DMS53 treated with DMSO at 0.1 percent for 48 hours (cell line): ENCODE results near the gene FAR2.
"Not testable (repeated sequence)": the region's sequence is repeated elsewhere in the genome, so short reads cannot be mapped to it uniquely, and the experiment has no call there.

Source experiments
- DNase-seq: peaks from one replicate; lab custom pipeline; 2025; ENCODE audit not compliant: unreplicated experiment; lab: John Stamatoyannopoulos, UW

FAR2 gene

DNA sequence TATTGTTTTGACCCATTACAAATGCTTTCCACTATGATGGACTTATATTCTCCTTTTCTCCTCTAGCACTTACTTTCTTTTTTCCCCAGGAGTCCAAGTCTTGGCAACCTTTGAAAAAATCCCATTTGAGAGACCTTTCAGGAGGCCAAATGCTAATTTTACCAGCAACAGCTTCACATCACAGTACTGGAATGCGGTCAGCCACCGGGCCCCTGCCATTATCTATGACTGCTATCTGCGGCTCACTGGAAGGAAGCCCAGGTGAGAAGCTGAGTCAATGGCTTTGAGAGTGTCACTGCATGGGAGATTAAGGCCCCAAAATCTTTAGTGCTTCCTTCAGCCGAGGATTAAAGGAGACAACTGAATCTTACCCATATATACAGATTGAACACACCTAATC, 167.7 kb downstream of the FAR2 start:
- no peak for DNase-seq

DNA sequence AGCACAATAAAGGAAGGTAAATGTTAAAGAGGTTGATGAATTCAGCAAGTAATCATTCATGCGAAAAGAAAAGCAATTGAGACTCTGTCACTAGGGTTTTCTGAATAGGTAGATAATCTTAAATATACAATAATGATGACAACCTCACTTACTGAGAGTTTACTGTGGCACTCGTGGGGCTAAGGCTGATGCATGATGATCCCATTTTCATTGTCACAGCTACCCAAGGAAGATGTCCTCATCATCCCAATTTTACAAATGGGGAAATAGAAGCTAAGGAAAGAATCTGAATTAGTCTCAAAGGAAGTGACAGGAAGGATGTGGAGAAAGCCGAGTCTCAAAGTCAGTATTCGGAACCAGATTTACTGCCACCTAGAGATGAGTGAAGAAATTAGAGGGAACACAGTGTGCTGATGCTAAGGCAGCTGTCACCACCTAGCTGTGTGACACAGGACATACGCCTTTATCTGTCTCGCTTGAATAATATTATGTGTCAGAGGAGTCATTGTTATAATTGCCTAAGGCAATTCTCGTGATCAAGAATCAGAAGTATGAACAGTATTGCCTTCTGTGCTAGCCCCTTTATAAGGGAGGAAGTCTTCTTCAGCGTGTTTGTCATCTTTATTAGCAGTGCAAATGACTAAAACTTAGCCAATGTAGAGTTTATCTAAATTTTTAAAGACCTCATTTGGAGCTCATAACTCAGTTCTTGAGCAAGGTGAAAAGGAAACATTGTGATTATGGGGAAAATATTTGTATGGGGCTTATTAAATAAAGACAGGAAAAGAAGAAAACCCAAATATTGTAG, 168.7 kb downstream of the FAR2 start:
- DNase-seq: peak; percentile 95

DNA sequence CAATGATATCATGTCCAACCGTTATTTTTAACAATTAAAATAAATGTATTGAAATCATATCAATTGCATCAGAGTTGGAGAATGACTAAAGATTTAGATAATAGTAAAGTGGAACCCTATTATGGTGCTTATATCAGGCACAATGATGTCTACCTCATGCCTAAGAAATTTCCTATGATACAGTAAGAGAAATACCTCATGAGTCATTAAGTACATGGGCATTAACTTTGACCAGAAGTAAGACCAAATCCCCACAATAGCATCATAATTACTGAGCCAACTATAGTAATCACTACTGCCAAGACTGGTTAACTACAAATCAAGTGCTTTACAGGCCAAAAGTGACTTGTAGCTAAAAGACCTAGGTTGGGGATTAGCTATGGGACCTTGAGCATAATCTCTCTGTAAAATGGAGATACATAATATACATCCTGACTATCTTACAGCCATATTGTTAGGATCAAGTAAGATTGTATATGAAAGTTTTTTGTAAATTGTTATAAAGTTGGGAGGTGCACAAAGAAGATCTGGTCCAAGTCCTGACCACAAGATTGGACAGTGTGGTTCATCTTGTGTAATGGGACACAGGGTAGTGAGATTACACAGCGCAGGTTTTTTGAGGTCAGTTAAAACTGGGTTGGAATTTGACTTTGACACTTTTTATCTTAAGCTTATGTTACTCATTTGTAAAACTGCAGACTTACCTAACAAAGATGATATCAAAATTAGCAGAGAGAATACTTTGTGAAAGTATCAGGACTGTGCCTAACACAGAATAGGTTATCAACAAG, 171.4 kb downstream of the FAR2 start:
- DNase-seq: no peak

DNA sequence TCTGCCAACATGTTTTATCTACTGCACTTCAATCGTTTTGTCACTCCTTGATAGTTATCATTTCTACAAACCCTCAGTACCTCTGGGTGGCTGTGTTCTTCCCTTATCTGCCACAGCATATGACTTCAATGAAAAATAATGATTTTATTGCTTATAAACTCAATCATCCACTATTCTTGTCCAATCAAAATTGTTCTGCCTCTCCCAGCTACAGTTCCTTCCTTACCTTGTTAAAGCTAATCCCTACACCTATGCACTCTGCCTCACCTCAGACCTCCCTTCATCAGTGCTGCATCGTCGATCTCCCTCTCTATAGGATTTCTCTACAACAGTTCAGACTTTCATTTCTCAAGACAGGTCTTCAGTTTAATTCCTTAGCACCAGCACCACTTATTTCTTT, 173.1 kb downstream of the FAR2 start:
- DNase-seq: no peak

DNA sequence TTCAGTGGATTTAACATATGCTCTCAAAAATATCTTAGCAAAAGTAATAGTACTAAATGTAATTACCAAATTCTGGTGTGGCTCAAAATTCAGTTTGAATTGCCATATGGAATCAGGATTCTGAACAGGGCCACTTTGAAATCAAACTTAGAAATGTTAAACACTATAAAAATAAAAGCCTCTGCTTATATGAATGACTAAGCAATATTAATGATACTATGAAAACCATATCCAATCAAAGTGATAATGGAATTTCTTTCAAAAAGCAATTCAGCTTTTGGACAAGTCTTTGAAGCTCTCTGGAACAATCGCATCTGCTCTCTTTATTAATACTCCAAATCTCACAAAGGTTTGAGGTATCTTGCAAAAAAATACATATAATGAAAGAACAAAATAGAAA, 180.3 kb downstream of the FAR2 start:
- DNase-seq: no peak

DNA sequence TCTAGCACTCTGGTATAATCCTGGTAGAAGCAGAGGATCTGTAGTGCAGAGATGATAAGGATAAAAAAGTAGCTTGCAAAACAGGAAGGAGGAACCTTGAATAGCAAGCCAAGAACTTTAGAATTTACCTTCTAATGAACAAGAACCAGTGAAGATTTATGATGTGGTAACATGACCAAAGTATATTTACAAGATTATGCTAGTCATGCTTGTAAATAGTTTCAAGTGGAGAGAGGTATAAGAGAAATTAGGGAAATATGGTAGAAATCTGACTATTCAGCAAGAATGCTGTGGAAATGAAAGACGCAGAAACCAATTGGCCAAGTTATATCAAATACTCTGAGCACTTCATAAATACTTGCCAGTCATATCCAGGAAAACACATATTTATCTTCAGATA, 184.1 kb downstream of the FAR2 start:
- DNase-seq: no peak

DNA sequence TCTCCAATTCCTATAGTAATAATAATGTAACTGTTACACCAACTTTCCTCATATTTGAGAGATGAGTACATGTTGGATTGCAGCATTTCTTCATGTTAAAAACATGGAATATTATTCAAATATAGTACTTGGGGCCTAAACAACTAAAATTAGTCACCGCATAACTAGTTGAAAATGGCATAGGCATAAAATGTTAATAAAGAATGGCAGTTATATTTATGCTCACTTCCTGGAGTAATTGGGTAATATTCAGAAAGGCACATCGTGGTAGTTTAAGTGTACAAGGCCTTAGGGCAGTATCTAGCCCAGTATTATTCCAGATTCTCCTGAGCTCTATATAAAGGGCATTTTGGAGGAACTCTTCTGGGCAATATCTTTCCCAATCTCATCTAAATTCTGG, 185.9 kb downstream of the FAR2 start:
- no peak for DNase-seq

DNA sequence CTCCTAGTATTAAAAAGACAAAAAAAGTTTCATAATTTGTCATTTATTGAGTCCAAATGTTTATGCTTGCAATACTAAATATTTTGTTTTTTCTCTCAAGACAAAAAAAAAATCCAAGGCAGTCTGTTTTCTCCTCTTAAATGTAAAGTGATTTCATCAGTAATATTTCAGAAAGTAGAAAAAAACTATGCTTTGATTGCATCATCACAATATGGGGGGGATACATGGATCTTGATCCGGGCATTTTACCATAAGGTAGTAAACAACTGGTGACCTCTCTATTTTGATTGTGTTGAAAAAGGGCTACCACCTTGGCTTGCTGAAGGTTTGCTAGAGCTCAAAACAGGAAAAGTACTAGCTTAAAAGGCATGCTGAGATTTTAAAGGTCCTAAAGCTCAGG, 188.2 kb downstream of the FAR2 start:
- DNase-seq: no peak

DNA sequence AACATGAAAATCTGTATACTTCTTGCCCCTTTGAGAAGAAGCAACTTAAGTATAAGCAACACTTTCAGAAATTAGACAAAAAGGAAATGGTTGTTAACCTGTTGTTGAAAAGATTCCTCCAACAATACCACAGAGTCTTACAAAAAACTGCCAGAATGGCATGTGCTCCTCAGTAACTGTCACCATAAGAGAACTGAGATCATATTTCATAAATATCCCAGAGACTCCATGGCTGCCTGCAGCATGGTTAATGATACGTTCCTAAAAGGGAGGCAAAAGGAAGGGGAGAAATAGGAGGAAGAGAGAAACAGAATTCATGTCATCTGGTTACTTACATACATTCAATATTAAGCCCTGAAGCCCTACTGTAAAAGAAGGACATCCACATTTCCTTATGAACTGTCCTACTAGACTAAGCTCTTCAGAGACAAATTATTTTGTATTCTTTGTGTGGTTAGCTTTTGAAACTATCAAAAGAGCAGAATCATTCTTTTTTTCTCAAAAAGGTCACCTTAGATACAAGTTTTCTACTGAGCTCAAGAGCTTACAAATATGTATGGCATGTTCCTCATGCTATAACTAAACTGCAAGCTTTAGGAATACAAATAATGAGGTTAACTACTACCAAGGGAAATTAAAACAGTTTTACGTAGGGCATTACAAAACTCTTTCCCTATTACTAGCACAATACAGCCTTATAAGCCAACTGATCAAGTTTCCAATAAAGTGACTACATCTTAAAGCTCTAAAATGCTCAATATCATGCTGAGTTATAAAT, 194.1 kb downstream of the FAR2 start:
- DNase-seq: no peak

DNA sequence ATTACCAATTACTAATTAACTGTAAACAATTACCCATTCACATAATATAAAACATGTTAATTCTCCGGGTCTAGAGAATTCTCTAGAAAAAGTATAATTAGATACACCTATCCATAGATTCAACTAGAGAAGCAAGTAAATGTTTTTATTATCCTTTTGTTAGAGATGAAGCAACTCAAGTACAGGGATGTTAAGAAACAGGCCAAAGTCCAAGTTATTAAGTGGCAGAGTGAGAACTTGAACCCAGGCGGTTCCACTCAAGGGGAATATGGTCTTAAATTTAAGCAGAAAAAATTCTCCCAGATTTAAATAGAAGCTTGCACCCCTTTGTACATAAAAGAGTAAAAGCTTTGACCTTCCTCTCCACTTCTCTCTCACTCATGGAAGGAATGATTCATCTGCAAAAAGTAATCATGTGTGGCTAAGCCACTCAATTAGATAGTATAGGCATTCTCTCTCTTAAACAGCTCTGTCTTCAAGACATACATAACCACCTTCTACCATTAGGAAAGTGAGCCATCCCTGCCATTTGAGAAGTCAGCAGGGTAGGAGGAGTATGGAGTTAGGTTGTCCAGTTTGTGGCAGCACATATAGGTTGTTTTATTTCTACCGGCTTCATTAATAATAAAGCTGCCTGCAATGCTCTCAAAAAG, 197.8 kb downstream of the FAR2 start:
- DNase-seq: no peak

DNA sequence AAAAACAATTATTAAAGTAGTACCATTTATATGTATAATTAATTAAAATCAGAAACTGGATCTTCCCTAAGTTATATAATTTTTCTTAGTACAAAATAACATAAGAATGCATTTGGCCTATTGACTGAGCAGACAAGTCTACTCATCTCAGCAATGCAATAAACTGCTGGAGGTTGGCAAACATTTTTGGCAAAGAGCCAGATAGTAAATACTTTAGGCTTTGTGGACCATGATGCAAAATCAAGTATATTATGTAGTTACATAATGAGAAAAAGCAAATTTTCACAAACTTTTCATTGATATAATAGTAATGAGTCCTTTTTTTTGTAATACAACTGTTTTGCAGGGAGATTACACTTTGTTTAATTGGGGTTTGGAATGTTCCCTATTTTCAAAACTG, 201.0 kb downstream of the FAR2 start:
- DNase-seq: peak; percentile 38

DNA sequence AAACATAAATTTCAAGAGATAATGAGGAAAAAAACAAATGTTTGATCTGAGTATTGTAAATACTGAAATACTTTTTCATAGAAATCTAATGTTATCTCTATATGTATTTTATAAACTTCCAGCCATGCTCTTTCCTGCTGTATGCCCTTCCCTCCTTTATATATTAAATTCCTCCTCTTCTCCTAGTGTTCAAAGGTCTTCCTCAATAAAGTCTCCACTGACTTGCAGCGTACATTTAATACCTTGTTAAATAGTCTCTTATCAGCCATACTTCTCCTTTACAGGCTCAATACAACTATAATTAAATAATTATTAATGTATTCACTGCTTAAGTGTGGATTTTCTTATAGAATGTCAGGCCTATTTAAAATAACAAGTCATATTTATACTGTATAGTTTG, 205.9 kb downstream of the FAR2 start:
- DNase-seq: no peak

DNA sequence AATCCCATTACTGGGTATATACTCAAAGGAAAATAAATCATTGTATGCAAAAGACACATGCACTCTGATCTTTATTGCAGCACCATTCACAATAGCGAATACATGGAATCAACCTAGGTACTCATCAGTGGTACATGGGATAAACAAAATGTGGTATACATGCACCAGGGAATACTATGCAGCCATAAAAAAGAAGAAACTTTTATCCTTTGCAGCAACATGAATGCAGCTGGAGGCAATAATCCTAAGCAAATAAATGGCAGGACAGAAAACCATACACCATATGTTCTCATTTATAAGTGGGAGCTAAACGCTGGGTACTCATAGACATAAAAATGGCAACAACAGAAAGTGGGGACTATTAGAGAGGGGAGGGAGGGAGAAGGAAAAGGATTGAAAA, 216.0 kb downstream of the FAR2 start:
- DNase-seq: no peak

DNA sequence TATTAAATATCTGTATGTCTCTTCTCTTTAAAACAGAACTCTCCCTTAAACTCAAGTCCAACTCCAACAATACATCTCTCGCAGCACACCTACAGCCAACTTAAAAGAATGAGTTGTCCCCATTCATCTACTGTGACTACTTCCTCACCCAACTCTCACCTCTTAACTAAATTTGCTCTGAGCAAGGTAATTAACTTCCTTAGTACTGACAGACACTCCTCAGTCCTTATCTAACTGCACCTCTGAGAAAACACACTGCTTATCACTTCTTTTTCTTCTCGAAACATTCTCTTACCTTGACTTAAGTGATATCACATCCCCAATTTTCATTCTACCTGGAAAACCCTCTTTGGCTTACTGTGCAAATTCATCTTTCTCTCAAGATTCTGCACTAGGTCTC, 224.9 kb downstream of the FAR2 start:
- DNase-seq: no peak

DNA sequence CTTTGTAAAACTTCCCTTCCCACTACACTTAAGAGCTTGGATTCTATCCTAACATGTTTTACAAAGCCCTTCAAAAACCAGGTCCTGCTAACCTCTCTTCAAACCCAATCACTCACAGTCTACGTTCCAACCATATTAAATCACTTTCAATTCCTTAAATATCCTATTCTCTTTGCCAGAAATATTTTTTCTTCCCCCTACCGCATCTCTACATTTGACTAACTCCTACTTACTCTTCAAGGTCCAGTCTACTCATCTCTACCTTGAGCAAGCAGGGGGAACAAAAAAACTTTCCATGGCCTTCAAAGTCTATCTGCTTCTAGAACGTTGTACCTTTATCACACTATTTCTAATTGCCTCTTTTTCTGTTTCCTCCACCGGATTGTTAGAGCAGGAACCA, 225.8 kb downstream of the FAR2 start:
- no peak for DNase-seq

DNA sequence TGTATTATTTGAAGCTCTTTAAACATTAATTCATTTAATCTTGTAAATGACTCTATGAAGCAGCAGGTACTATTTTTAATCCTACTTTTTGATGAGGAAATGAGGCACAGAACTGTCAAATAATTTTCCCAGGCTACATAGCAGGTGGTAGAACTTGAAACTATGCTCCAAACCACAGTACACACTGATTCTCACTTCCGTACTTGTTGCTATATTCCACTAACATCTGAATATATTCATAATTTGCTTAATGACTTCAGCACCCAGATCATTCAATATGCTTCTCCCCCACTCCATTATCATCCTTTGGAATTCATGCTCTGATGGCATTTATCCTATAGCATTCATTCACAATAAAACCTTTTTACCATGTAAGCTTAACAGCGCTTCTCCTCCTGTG, 227.0 kb downstream of the FAR2 start:
- no peak for DNase-seq

DNA sequence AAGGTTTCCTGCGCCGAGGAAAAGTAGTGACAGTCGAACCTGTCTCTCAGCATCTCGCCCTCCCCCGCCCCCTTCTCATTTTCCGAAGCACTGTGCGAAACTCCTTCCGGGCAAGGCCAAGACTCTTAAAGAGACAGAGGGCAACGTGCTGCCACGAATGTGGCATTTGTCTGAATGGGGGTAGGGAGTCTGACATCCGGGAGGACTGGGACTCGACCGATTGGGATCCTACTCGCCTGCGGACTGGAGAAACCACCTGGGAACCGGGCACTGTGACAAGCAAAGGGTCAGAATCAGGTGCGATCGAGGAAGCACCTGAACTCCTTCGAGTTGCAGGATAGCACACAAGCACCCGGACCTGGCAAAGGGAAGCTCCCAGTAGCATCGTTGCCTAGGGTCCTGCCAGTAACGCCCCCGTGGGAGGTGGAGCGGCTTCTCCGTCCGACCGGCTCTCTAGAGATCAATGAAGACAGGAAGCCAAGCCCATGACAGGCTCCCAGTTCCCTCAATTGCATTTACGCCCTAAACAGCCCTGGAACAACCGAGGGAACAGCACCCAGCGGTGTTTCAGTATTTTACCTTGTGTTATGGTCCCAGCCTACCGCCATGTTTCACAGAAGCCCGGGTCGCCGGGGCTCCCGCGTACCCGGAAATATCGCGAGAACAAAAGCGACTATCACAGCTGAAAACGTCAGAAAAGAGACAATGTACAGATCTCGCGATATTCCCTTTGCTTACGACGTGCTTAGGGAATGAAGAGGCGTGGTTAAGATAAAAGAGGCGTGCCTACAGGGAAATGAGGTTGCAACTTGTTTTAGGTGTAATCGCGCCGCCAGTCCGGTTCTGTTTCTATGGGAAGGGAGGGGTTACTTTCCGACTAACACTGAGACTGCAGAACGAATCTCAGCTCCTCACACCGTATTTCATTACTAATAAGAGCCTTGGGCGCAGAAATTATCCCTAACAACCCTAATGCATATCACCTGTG, 231.8 kb downstream of the FAR2 start, which contains the start of gene ERGIC2:
ERGIC2 (minus strand) TSS at position 637 of the 988 bp plus-strand sequence. CDS start 9,539 bp downstream, outside the sequence.
- DNase-seq: peak; percentile 100

DNA sequence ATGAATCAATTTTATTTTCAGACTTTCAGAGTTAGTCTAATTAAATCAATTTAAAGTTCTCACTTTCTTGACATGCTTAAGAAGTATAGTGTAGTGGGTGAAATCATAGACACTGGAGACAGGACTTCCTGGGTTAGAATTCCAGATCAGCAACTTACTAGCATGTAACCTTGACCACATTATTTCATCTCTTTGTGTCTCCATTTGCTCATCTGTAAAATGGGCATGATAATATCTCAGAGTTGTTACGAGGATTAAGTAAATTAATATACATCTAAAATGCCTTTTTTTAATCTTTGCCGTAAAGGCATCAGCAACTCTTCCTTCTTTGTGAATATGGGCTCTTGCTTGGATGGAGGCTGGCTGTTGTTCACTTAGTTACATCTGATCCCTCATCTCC, 233.2 kb downstream of the FAR2 start:
- DNase-seq: no peak

DNA sequence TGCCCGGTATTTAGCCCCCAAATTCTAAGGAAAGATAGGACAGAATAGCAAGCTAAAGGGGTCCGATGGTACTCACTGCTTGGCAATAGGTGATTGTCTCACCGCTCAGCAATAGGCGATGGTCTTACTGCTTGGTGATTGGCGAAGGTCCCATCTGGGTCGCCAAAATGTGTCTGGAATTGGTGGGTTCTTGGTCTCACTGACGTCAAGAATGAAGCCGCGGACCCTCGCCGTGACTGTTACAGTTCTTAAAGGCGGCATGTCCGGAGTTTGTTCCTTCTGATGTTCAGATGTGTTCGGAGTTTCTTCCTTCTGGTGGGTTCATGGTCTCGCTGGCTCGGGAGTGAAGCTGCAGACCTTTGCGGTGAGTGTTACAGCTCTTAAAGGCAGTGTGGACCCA, 236.1 kb downstream of the FAR2 start:
- not testable (repeated sequence) for DNase-seq
